Mesendoderm (in vitro differentiated cells): Measurements from ENCODE around the gene B4GALT3. TPM values are rescaled to one million over a fixed set of nuclear protein-coding genes. Genes with fewer than 3 reads are reported as not detected.

Source experiments
- DNase-seq: peaks from one replicate; pipeline ENCODE4 v3.0.0; 2013
- H2AK5ac ChIP-seq: 2 replicates; pipeline ENCODE4 v1.6.1; 2013; ENCODE audit warnings: low read length, inconsistent platforms
- H2BK120ac ChIP-seq: 2 replicates; pipeline ENCODE4 v1.6.1; 2013; ENCODE audit warnings: low read depth, mild to moderate bottlenecking, low read length, moderate library complexity, mixed read lengths
- H2BK15ac ChIP-seq: replicated peaks from 2 replicates; pipeline ENCODE4 v1.6.1; 2013; ENCODE audit warnings: low read depth, mild to moderate bottlenecking, moderate library complexity
- H2BK5ac ChIP-seq: 2 replicates; pipeline ENCODE4 v1.6.1; 2013; ENCODE audit warnings: low read length, inconsistent platforms
- H3K18ac ChIP-seq: 2 replicates; pipeline ENCODE4 v1.6.1; 2013; ENCODE audit warnings: mild to moderate bottlenecking, low read length, mixed read lengths
- H3K23ac ChIP-seq: one replicate; pipeline ENCODE4 v1.6.1; 2013; ENCODE audit warnings: low read length
- H3K27ac ChIP-seq: 2 replicates; pipeline ENCODE4 v1.5.1; 2013; ENCODE audit warnings: low read depth, mild to moderate bottlenecking, inconsistent platforms, low read length, moderate library complexity
- H3K27me3 ChIP-seq: 2 replicates; pipeline ENCODE4 v1.6.1; 2013; ENCODE audit warnings: low read length, control low read depth, mild to moderate bottlenecking, inconsistent platforms; ENCODE audit not compliant: insufficient read depth, poor library complexity
- H3K36me3 ChIP-seq: 2 replicates; pipeline ENCODE4 v1.6.1; 2013; ENCODE audit warnings: low read length, inconsistent platforms; ENCODE audit not compliant: control insufficient read depth, insufficient read depth
- H3K4ac ChIP-seq: one replicate; pipeline ENCODE4 v1.6.1; 2013; ENCODE audit warnings: low read depth, mild to moderate bottlenecking, low read length, moderate library complexity
- H3K4me1 ChIP-seq: 2 replicates; pipeline ENCODE4 v1.6.1; 2013; ENCODE audit warnings: low read depth, low read length, inconsistent platforms; ENCODE audit not compliant: control insufficient read depth
- H3K4me2 ChIP-seq: 2 replicates; pipeline ENCODE4 v1.6.1; 2013; ENCODE audit warnings: low read length
- H3K4me3 ChIP-seq: 2 replicates; pipeline ENCODE4 v1.5.1; 2013; ENCODE audit warnings: mild to moderate bottlenecking, low read length
- H3K56ac ChIP-seq: one replicate; pipeline ENCODE4 v1.6.1; 2013; ENCODE audit warnings: low read length
- H3K79me1 ChIP-seq: 2 replicates; pipeline ENCODE4 v1.6.1; 2013; ENCODE audit warnings: low read length, inconsistent platforms
- H3K79me2 ChIP-seq: 2 replicates; pipeline ENCODE4 v1.6.1; 2013; ENCODE audit warnings: mild to moderate bottlenecking, low read length; ENCODE audit not compliant: control insufficient read depth, insufficient read depth
- H3K9ac ChIP-seq: 2 replicates; pipeline ENCODE4 v1.6.1; 2013; ENCODE audit warnings: low read length, inconsistent platforms
- H4K5ac ChIP-seq: one replicate; pipeline ENCODE4 v1.6.1; 2013; ENCODE audit warnings: low read length
- H4K8ac ChIP-seq: one replicate; pipeline ENCODE4 v1.6.1; 2013; ENCODE audit warnings: low read depth, mild to moderate bottlenecking, control low read depth, low read length, moderate library complexity
- WGBS: extraction: QIAGEN DNeasy Blood & Tissue Kit; methylation state at CpG from one replicate; pipeline ENCODE4 v1.1.7; 2013; ENCODE audit warnings: low lambda C conversion rate, missing lambda C conversion rate; ENCODE audit not compliant: insufficient coverage; ENCODE audit errors: extremely low coverage; 5-methylcytosine and 5-hydroxymethylcytosine counted together
- small RNA-seq: library from polyadenylated mRNA; stranded (forward); fragments of <200 nt; extraction: miRNeasy Mini kit (QIAGEN cat#:217004); gene quantifications from one replicate; pipeline ENCODE3, GENCODE V24; 2013; ENCODE audit not compliant: insufficient read depth

B4GALT3 gene

GRCh38 chr1:161127649-161128048, 49.7 kb downstream of the B4GALT3 start:
- Histone ChIP-seq H3K79me1 (peaks cover 25% of the 10 kb centered on the region), H3K36me3 (peaks cover 16% of the 10 kb centered on the region), H4K5ac (no peak overlapping the region), H3K27ac (no peak overlapping the region), H3K4ac (no peak overlapping the region), H3K27me3 (no peaks in the 10 kb centered on the region), H3K9ac (no peak overlapping the region), H3K4me3 (no peak overlapping the region), H2AK5ac (no peak overlapping the region), H3K4me1 (peaks cover 11% of the 10 kb centered on the region), H2BK5ac (no peak overlapping the region), H2BK120ac (no peak overlapping the region), H3K4me2 (no peak overlapping the region), H3K23ac (no peak overlapping the region), H2BK15ac (no peak overlapping the region), H3K79me2 (peaks cover 41% of the 10 kb centered on the region), H3K56ac (no peak overlapping the region), H4K8ac (no peak overlapping the region), H3K18ac (no peak overlapping the region)
- DNase-seq, result no peak
- no CpG with 5 or more reads among the region's 2 CpGs for WGBS

GRCh38 chr1:161122967-161123366, 54.3 kb downstream of the B4GALT3 start:
- no peaks in the 10 kb centered on the region for H3K27me3 ChIP-seq
- no peak overlapping the region for H3K4me3 ChIP-seq
- H4K5ac ChIP-seq, result no peak overlapping the region
- H3K18ac ChIP-seq, result no peak overlapping the region
- WGBS, result no CpG with 5 or more reads among the region's 6 CpGs
- no peak overlapping the region for H2BK120ac ChIP-seq
- H2AK5ac ChIP-seq, result no peak overlapping the region
- no peak overlapping the region for H3K4me2 ChIP-seq
- H4K8ac ChIP-seq, result no peak overlapping the region
- peaks cover 14% of the 10 kb centered on the region for H3K79me2 ChIP-seq
- H3K9ac ChIP-seq, result no peak overlapping the region
- H3K36me3 ChIP-seq, result peaks cover 27% of the 10 kb centered on the region
- H3K4me1 ChIP-seq, result peaks cover 9% of the 10 kb centered on the region
- no peak overlapping the region for H3K23ac ChIP-seq
- no peak overlapping the region for H2BK15ac ChIP-seq
- H2BK5ac ChIP-seq, result no peak overlapping the region
- no peak overlapping the region for H3K4ac ChIP-seq
- DNase-seq, result no peak
- H3K79me1 ChIP-seq, result peaks cover 22% of the 10 kb centered on the region
- H3K27ac ChIP-seq, result no peak overlapping the region
- no peak overlapping the region for H3K56ac ChIP-seq

- Histone ChIP-seq H3K79me1 (peaks cover 18% of the 10 kb centered on the region), H2AK5ac (no peak overlapping the region), H2BK5ac (no peak overlapping the region), H4K5ac (no peak overlapping the region), H3K23ac (no peak overlapping the region), H3K79me2 (peaks cover 18% of the 10 kb centered on the region), H3K27ac (no peak overlapping the region), H4K8ac (no peak overlapping the region), H3K36me3 (peaks cover 25% of the 10 kb centered on the region), H3K9ac (no peak overlapping the region), H3K27me3 (no peaks in the 10 kb centered on the region), H3K4ac (no peak overlapping the region), H3K18ac (no peak overlapping the region), H3K56ac (no peak overlapping the region), H2BK15ac (no peak overlapping the region), H2BK120ac (no peak overlapping the region), H3K4me2 (no peak overlapping the region), H3K4me1 (peaks cover 9% of the 10 kb centered on the region), H3K4me3 (no peak overlapping the region)
- WGBS, result no CpG with 5 or more reads among the region's 4 CpGs
- DNase-seq, result no peak
These were observed 55.5 kb downstream of the B4GALT3 start for GRCh38 chr1:161121834-161122233.

Small RNA genes lying within 50 kb of the gene (small RNA-seq; reads per million reads assigned to genes)
- not detected for gene RF01225
